ENCODE results near the gene NBDY. TPM values are rescaled to one million over a fixed set of nuclear protein-coding genes. Genes with fewer than 3 reads are reported as not detected.

Gene NBDY
- total RNA-seq, result 13.6 and 19.8 TPM in 2 replicates

GRCh38 chrX:56729152-56729850, at the start of gene NBDY:
Gene NBDY (plus strand): TSS chrX:56729243. CDS start chrX:56729354, 111 bp downstream.

Other genes starting within 250 kb of the NBDY start
- gene UBQLN2, start 165.6 kb upstream of the NBDY start, total RNA-seq, result 14.1 and 17.4 TPM in 2 replicates

All from mammary microvascular endothelial cell (primary cell).